ENCODE data around the gene LAMA2.

- no peak for TF ChIP-seq CTCF (IDR thresholded peaks at IDR 0.05)
- no peak for TF ChIP-seq POLR2A (IDR thresholded peaks at IDR 0.05)
Measured at GRCh38 chr6:129192458-129192989, 309.6 kb downstream of the LAMA2 start.
